ENCODE measurements around the gene GALC.

Gene GALC

DNA sequence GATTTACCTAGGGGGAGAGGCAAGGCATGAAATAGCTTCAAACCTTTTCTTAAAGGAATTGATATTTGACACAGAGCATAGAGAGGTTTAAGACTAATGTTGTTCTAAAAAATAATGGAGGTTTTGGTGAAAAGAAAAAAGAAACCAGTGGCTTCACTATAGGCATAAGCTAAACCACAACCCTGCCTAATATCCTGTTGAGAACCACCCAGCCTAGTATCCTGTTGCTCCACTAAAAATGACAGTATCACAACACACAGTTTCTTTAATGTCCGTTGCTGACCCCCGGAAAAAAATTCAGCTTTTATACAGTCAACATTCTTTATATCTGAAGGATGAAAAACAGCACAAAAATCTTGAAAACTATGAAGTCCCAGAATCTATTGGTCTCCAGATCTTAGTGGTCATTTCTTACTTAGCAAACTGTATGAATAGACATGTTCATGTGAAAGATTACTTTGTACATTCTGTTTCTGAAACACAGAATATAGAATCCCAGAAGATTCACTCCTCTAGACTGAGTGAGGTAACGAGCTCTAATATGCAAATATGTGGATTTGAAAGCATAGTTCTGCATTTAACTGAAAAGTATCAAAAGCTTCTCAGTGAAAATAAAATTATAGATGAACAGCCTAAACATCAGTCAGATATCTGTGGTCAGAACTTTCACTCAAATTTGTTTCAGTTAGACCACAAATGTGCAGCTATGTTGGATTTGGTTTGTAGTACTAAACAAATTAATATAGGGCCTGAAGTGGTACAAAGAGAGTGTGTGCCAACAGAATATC is 40.5 kb downstream of the GALC start:
- no peak for DNase-seq

DNA sequence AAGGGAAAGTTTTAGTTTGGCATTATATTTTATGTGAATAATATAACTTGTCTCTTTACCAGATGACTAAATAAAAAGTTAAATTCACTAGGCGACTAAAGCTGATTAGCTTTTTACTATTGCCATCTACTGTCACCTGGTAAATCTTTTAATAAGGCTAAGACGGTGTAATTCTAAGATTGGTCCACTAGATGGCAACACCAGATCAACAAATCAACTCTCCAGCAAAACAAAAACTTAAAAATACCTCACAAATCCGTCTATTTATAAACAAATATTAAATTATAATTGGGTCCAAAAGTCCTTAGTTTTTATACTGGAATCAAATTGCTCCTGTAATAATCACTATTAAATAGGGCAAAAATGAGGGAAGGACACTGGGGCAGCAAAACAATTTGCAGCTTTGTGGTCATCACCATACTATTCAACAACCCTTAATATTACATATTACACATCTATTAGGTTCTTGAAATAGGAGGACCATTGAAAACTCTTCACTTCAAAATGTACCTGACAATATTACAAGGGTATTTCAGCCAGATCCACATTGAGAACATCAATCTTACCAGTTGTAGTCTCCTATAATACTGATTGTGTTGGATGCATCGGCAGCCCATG is 47.9 kb downstream of the GALC start:
- peak; percentile 46 for DNase-seq

DNA sequence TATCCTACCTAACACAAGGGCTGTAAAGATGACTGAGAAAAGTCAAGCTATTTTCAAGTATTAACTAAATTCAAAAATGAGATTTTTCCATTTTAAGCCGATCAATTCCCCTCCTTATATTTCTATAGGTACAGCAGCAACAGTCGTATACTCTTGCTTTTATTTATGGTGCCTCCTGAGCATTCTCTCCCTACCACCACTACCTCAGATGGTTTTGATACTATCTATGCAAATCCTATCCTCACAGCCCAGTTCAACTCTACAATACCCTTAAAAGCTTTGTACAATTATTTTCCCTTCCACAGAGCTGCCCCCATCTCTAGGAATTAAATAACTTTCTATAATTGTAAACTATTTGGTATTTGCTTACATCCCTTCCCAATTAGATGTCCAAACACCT is 52.1 kb downstream of the GALC start:
- no peak for DNase-seq

- no peak for DNase-seq
Measured at GRCh38 chr14:87940382-87940781, 52.6 kb downstream of the GALC start.

GRCh38 chr14:87935886-87936285 is 57.1 kb downstream of the GALC start:
- DNase-seq = peak; percentile 92

DNA sequence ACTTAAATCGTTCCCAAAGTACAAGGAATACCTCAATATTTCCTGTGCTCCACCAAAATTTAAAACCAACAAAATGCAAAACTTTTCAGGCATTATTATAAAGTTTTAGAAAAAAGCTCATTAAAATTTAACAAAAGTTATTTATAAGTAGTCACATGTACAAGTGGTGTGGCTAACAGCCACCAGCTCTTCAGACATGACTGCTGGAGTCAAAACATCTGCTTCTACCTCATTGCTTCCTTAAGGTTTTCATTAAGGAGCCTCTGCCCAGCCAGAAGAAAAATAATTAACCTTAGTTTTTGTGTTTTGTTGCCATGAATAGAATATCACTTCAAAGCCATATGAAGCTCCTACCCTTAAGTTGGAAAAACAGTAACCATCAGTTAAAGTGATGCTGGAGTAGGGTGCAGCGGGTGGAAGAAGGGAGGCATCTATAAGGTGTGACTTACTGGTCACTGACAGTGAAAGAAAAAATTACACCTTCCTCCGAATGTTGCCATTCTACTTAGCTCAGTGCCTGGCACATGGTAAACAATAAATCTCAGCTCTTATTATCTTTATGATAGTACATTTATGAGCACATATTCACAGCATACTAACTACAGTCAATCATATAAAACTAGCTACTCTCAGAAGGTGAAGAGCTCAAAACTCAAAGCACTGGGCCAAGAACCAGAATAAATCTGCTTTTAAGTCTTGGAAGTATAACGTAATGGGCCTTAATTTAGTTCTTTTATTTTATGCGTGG is 57.7 kb downstream of the GALC start:
- no peak for DNase-seq

DNA sequence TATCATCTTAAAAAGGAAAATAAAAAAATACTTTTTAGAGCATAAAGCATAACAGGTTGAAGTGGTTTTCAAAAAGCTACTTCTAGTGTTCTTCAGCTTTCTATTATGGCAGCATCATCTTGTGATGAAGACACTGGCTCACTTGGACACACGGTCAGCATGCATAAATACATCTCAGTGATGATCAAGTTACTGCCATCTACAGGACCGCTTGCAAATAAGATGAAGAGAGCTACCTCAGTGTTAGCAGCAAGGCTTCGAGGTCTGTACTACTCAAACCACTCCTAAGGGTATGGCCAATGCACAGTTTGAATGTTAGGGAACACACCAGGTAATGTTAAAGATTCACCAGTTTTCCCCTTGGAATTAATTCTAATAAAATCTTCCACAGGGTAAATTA is 58.8 kb downstream of the GALC start:
- peak; percentile 7 for DNase-seq

- peak; percentile 13 for DNase-seq
Measured at GRCh38 chr14:87916886-87917275, 76.1 kb downstream of the GALC start.

DNA sequence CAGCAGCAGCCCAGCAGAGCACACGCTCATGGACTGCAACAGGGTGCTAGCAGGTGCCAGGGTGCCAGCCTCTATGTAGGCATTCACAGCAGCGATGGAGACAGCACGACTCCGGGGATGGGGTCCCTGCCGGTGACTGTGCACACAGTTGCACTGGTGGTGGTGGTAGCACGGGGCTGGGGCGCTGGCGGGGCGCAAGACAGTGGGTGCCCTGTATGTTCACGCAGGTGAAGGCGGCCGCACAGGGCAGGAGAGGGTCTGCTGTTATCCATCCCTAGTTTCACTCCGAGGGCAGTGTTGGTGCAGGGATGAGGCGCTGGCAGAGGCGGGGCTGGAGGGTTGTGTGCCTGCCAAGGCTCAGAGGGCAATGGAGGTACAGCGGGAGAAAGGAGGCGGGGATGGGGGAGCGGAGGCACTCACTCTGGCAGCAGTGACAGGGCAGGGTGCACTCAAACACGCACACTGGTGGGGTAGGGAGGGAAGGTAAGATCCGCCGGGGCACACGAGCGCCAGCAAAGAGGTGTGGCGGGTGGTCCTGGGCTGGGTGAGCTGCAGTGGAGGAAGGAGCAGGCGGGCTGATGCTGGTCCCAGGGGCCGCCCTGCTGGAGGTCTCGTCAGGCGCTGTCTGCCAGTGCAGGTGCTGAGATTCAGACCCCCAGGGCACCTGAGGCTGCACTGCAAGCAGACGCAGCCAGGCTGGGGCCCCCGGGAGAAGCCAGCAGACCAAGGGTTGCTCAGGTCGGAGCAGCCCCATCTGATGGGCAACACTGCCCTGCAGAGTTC is 76.7 kb downstream of the GALC start:
- no peak for DNase-seq

DNA sequence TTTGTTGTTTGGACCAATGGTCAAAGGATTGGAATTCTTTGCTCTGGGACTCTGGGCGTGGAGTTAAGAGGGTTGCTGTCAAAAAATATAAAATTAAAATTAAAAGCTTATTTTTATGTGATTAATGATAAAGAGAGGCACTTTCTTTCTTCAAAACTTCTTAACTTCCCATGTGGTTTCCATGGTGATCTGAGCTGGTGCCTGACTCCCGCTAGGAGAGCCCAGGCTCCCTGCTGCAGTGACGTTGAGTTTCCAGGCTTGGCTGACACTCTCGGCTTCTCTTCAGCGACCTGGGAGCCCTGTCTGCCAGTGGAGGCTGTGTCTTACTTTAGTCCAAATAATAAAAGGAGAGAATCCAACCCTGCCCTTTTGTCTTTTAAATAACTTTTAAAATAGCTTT is 84.4 kb downstream of the GALC start:
- no peak for DNase-seq

DNA sequence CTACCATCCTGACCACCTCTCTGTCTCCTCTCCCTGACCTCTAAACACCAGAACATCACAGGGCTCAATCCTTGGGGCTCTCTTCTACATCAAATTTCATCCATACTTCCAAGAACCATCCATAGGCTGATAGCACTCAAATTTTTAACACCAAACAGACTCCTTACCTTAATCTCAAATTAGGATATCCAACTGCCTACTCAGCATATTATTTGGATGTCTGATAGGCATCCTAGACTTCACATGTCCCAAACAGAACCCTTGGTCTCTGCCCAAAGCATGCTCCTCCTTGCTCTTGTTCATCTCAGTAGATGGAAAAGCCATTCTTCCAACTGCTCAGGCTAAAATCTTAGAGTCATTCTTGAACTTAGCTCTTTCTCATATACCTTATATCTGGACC is 91.3 kb downstream of the GALC start:
- no peak for DNase-seq

GRCh38 chr14:87901236-87901635 is 91.7 kb downstream of the GALC start:
- DNase-seq = no peak

DNA sequence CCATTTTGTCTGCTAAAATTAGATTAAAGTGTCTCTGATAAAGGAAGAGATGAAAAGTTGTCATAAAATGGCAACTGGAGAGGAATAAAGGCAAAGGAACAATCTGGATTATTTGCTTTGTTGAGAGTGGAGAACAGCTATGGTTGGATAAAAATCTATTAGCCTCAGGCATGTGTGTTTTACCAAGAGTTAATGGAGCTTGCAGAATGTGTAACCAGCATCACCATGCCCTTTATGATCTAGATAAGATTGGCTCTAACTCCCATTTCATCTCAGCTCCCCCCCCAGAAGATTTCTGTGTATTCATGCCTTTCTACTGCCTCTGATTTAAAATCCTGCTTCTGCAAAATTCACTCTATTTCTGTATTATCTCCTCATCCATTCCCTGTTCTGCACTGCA is 93.8 kb downstream of the GALC start:
- no peak for DNase-seq

DNA sequence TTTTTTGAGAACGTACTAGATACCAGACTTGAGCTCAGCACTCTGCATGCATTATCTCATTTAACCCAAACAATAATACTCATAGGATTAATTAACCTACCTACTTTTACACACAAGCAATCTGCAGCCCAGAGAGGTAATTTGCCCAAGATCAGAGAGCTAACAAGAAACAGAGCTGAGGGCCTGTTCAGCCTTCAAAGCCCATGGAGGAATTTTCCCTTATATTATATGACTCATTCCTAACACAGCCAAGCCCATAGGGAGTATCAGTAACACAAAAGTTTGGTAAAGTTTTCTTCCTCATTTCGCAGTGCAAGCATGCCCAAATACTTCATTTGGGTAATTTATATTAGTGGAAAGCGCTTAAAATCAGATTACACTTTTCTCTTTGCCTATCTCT is 94.7 kb downstream of the GALC start:
- DNase-seq = no peak

- peak; percentile 64 for DNase-seq
Measured at GRCh38 chr14:87896393-87897380, 96.3 kb downstream of the GALC start.

DNA sequence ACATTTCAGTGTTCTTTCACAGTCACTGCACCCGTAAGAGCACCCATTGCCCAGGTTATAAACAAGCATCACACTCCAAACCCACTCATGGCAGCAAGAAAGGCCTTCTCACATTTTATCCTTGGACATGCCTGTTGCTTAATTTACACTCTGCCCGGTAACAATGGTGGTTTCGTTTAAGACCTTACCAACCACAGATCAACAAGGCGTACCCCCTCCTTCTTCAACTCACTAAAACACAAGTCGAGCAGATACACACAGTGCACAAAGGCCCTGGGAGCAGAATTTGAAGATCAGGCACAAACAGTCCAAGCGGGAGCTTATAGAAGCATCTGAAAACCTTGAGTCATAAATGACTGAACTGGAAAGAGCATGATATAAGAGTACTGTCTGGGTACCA is 98.1 kb downstream of the GALC start:
- no peak for DNase-seq

GRCh38 chr14:87892763-87893162 is 100.2 kb downstream of the GALC start:
- DNase-seq = no peak

GRCh38 chr14:87888136-87888999 is 104.6 kb downstream of the GALC start:
- peak; percentile 64 for DNase-seq

DNA sequence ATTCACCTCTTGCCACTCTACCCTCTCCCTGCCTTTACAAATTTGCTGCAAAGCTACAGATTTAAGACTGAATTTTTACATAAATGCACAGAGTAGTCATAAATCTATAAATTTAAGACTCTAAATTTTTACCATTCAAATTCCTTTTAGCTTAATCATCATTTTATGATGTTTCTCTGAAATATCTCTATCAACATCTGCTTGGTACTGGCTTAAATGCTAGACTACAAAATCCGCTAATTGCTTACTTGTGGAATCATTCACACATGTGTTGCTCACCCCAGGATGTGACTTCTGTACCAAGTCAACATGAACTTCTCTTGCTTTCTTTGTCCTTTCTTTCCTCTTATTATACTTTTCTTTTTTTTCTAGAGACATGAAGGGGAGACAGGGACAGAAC is 109.2 kb downstream of the GALC start:
- DNase-seq = no peak
